GM12878 (cell line): ENCODE measurements around the gene COL25A1. TPM values are rescaled to one million over a fixed set of nuclear protein-coding genes. Genes with fewer than 3 reads are reported as not detected.

ENCODE experiments used
- ATAC-seq: fragments of 200-7000 bp; cut with Tn5 transposase; 3 replicates; pipeline ENCODE4 v1.9.1; 2020; ENCODE audit warnings: mild to moderate bottlenecking, moderate library complexity
- BruUV-seq: library from RNA; stranded (reverse); fragments of 400-500 nt; replicated peaks from 2 replicates; lab custom pipeline; 2021; lab: Mats Ljungman, UMichigan
- CTCF ChIA-PET: fragments of 300-600 bp; sonication (Branson Sonifier 250); formaldehyde crosslinking; extraction: SDS; loops from one replicate; lab custom pipeline; 2021; ENCODE audit warnings: inconsistent platforms; lab: Yijun Ruan, JAX
- POLR2A ChIA-PET: fragments of 350-600 bp; formaldehyde crosslinking; extraction: SDS; loops from one replicate; lab custom pipeline; 2021; ENCODE audit warnings: inconsistent platforms; lab: Charles Lee
- RAD21 ChIA-PET: fragments of 300-600 bp; sonication (Branson Sonifier 250); formaldehyde crosslinking; loops from one replicate; lab custom pipeline; 2023; ENCODE audit warnings: antibody characterized with exemption; ENCODE audit not compliant: unreplicated experiment; lab: Charles Lee
- SMC1A ChIA-PET: fragments of 300-600 bp; sonication (Branson Sonifier 250); formaldehyde crosslinking; loops from one replicate; lab custom pipeline; 2023; ENCODE audit not compliant: unreplicated experiment, uncharacterized antibody; lab: Charles Lee
- DNase-seq: peaks from one replicate; pipeline ENCODE4 v3.0.0-alpha.2; 2011; ENCODE audit warnings: low read depth, low spot score
- FAIRE-seq: peaks from 3 replicates; lab custom pipeline; 2011; peaks lifted over from hg19 to GRCh38; lab: Jason Lieb, UNC
- H2AFZ ChIP-seq: 2 replicates; pipeline ENCODE4 v1.6.0; 2011; ENCODE audit warnings: low read depth, low read length, control low read depth; ENCODE audit not compliant: control insufficient read depth
- H3K27ac ChIP-seq: 2 replicates; pipeline ENCODE4 v1.5.1; 2011; ENCODE audit warnings: control low read depth; ENCODE audit not compliant: control insufficient read depth, insufficient read depth
- H3K27me3 ChIP-seq, 2 experiments: replicated peaks in 1 of 2; 2 replicates each; pipeline versions ENCODE4 v1.6.0 to v1.6.1; 2011; ENCODE audit warnings: low read length in 1 of 2; ENCODE audit not compliant: control insufficient read depth in 2 of 2, insufficient read depth in 2 of 2
- H3K36me3 ChIP-seq, 2 experiments: 2 replicates each; pipeline ENCODE4 v1.5.1; 2011; ENCODE audit warnings: low read length in 1 of 2; ENCODE audit not compliant: control insufficient read depth in 2 of 2, insufficient read depth in 2 of 2
- H3K4me1 ChIP-seq: 2 replicates; pipeline ENCODE4 v1.6.1; 2011; ENCODE audit warnings: mild to moderate bottlenecking, low read length, moderate library complexity, mixed read lengths; ENCODE audit not compliant: control insufficient read depth, insufficient read depth
- H3K4me2 ChIP-seq: 2 replicates; pipeline ENCODE4 v1.6.0; 2011; ENCODE audit warnings: control low read depth; ENCODE audit not compliant: control insufficient read depth, insufficient read depth
- H3K4me3 ChIP-seq: fragments of 200-600 bp; sonication (generic); 2 replicates; pipeline ENCODE4 v1.5.1; 2016
- H3K79me2 ChIP-seq: 2 replicates; pipeline ENCODE4 v1.6.0; 2011; ENCODE audit warnings: low read length; ENCODE audit not compliant: control insufficient read depth, insufficient read depth
- H3K9ac ChIP-seq: 2 replicates; pipeline ENCODE4 v1.8.0; 2011; ENCODE audit warnings: low read length, control low read depth, mixed read lengths; ENCODE audit not compliant: control insufficient read depth, insufficient read depth
- H3K9me3 ChIP-seq: replicated peaks from 3 replicates; pipeline ENCODE4 v1.5.1; 2011; ENCODE audit warnings: mild to moderate bottlenecking, low read length; ENCODE audit not compliant: control insufficient read depth, insufficient read depth
- H4K20me1 ChIP-seq: 2 replicates; pipeline ENCODE4 v1.6.0; 2011; ENCODE audit not compliant: control insufficient read depth, insufficient read depth
- HSF1 ChIP-seq: fragments of 150-350 bp; IDR thresholded peaks from 2 replicates; pipeline ENCODE4 v1.6.1; 2014; ENCODE audit warnings: mild to moderate bottlenecking, low read depth, low read length
- IRF3 ChIP-seq: fragments of 450-650 bp; IDR thresholded peaks from 2 replicates; pipeline ENCODE4 v1.6.1; 2014; ENCODE audit warnings: mild to moderate bottlenecking
- KAT2A ChIP-seq: conservative IDR thresholded peaks from 2 replicates; pipeline ENCODE4 v1.6.1; 2011; ENCODE audit warnings: low read depth, low read length; ENCODE audit not compliant: control insufficient read depth
- MAX ChIP-seq: IDR thresholded peaks from 2 replicates; pipeline ENCODE4 v1.6.1; 2012; ENCODE audit warnings: low read depth, low read length, improper control_type of control experiment
- MYC ChIP-seq: IDR thresholded peaks from 2 replicates; pipeline ENCODE4 v1.6.1; 2011; ENCODE audit warnings: mild to moderate bottlenecking, low read length, moderate library complexity, inconsistent platforms; ENCODE audit not compliant: insufficient read depth, insufficient replicate concordance, insufficient read length, severe bottlenecking
- RAD51 ChIP-seq: fragments of 450-650 bp; IDR thresholded peaks from 2 replicates; pipeline ENCODE4 v1.6.1; 2016; ENCODE audit warnings: moderate library complexity, mild to moderate bottlenecking, inconsistent platforms
- SRF ChIP-seq, 2 experiments: IDR thresholded peaks; 2 replicates each; pipeline ENCODE4 v1.6.1; 2011; ENCODE audit warnings: low read depth in 2 of 2, low read length in 2 of 2, mild to moderate bottlenecking in 1 of 2, moderate library complexity in 1 of 2
- WGBS: methylation state at CpG from one replicate; pipeline ENCODE4 v1.1.6; 2016; ENCODE audit warnings: low lambda C conversion rate; ENCODE audit not compliant: insufficient replicate concordance, insufficient coverage; ENCODE audit errors: missing lambda C conversion rate; 5-methylcytosine and 5-hydroxymethylcytosine counted together
- in situ Hi-C: fragments of 300-500 bp; cut with MboI; formaldehyde crosslinking; loops from 9 replicates; pipeline ENCODE4 v1.14.3; 2018; ENCODE audit warnings: mixed read lengths
- intact Hi-C: fragments of 100-400 bp; cut with micrococcal nuclease; formaldehyde crosslinking; loops from one replicate; pipeline ENCODE4 v1.14.2; 2022; ENCODE audit not compliant: unreplicated experiment
- polyA plus RNA-seq, 11 experiments: library from polyadenylated mRNA; depleted of rRNA in 4 of 11; unstranded in 6 of 11; stranded (reverse) in 5 of 11; fragments of >200 nt; fragmentation: Nextera tagmentation in 4 of 11; fragmentation: Illumina TruSeq in 1 of 11; extraction: Ambion mirVana in 4 of 11; extraction: Trizol in 1 of 11; gene quantifications; 1 replicate in 1 of 11; 2 replicates in 10 of 11; pipeline versions ENCODE4 v1.2.1 to v1.2.3, GENCODE V29; 2011 to 2016; ENCODE audit warnings: inconsistent platforms in 2 of 11, missing spikeins in 2 of 11, low read depth in 1 of 11
- total RNA-seq, 4 experiments: library from RNA; depleted of rRNA in 3 of 4; stranded (reverse); fragments of >200 nt in 3 of 4; fragmentation: Illumina TruSeq in 1 of 4; extraction: Trizol in 1 of 4; gene quantifications; 2 replicates each; pipeline versions ENCODE4 v1.2.1 to v1.2.3, GENCODE V29; 2013 to 2021
- TF ChIP-seq, protein P1 (sequence below): fragments of 450-650 bp; formaldehyde crosslinking; IDR thresholded peaks from 2 replicates; pipeline ENCODE4 v1.4.0; 2020; ENCODE audit warnings: mild to moderate bottlenecking, moderate library complexity
- TF ChIP-seq, protein P2 (sequence below): fragments of 450-650 bp; formaldehyde crosslinking; IDR thresholded peaks from 2 replicates; pipeline ENCODE4 v1.4.0; 2022; ENCODE audit warnings: mild to moderate bottlenecking, moderate library complexity

COL25A1 gene
- total and polyA plus RNA-seq, 10 of the 15 experiments (the other 5 are each of a cell fraction or from before 2014, with no cell fraction given) = 0.01 to 0.26 (median 0.12) TPM; not detected in 6

DNA sequence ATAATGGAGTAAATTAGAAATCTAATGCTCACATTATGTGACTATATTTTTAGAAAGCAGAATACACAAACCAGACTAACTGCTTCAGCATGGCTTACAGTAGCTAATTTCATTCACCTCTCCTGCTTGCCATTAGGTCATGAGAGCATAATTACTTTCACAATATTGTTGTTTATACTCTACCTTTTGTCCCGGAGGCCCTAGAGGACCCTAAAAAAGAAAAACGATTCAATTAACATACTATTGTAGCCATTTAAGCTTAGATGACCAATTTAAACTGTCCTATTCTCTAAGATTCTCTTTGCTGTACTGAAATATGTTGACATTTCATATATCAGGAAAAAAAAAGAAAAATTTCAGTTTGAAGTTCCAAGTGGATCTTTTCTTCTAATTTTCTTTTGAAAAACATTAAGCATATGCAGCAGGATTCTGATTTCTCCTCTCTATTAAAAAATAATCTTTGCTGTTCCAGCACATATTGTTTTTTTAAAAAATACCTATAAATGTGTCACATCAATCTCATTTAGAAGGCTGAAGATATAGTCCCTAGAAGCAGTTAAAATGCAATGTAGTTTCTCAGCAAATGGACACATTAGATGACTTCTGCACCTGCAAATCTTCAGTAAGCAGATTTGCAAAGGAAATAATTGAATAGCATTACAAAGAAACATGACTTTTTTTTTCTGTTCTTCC, 381.9 kb downstream of the COL25A1 start:
- in situ Hi-C loops = no loop called here
- BruUV-seq = no TSS peak

More for the DNA sequence above, 381.9 kb downstream of the COL25A1 start:
- SMC1A ChIA-PET = interaction anchor here (0.7 kb wide), 1 partner anchor 273 kb away, joined by 3 read pairs; no protein-coding TSS in a partner anchor
- no peak for TF ChIP-seq KAT2A
- no peak for TF ChIP-seq HSF1
- TF ChIP-seq MAX = no peak
- no peak for TF ChIP-seq SRF (IDR thresholded peaks at IDR 0.05; ENCODE audit: low read depth in 2 of 2, low read length in 2 of 2)
- TF ChIP-seq, protein P1, sequence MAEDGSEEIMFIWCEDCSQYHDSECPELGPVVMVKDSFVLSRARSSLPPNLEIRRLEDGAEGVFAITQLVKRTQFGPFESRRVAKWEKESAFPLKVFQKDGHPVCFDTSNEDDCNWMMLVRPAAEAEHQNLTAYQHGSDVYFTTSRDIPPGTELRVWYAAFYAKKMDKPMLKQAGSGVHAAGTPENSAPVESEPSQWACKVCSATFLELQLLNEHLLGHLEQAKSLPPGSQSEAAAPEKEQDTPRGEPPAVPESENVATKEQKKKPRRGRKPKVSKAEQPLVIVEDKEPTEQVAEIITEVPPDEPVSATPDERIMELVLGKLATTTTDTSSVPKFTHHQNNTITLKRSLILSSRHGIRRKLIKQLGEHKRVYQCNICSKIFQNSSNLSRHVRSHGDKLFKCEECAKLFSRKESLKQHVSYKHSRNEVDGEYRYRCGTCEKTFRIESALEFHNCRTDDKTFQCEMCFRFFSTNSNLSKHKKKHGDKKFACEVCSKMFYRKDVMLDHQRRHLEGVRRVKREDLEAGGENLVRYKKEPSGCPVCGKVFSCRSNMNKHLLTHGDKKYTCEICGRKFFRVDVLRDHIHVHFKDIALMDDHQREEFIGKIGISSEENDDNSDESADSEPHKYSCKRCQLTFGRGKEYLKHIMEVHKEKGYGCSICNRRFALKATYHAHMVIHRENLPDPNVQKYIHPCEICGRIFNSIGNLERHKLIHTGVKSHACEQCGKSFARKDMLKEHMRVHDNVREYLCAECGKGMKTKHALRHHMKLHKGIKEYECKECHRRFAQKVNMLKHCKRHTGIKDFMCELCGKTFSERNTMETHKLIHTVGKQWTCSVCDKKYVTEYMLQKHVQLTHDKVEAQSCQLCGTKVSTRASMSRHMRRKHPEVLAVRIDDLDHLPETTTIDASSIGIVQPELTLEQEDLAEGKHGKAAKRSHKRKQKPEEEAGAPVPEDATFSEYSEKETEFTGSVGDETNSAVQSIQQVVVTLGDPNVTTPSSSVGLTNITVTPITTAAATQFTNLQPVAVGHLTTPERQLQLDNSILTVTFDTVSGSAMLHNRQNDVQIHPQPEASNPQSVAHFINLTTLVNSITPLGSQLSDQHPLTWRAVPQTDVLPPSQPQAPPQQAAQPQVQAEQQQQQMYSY (CRISPR knock-in tag) = no peak
- TF ChIP-seq MYC = no peak
- TF ChIP-seq, protein P2, sequence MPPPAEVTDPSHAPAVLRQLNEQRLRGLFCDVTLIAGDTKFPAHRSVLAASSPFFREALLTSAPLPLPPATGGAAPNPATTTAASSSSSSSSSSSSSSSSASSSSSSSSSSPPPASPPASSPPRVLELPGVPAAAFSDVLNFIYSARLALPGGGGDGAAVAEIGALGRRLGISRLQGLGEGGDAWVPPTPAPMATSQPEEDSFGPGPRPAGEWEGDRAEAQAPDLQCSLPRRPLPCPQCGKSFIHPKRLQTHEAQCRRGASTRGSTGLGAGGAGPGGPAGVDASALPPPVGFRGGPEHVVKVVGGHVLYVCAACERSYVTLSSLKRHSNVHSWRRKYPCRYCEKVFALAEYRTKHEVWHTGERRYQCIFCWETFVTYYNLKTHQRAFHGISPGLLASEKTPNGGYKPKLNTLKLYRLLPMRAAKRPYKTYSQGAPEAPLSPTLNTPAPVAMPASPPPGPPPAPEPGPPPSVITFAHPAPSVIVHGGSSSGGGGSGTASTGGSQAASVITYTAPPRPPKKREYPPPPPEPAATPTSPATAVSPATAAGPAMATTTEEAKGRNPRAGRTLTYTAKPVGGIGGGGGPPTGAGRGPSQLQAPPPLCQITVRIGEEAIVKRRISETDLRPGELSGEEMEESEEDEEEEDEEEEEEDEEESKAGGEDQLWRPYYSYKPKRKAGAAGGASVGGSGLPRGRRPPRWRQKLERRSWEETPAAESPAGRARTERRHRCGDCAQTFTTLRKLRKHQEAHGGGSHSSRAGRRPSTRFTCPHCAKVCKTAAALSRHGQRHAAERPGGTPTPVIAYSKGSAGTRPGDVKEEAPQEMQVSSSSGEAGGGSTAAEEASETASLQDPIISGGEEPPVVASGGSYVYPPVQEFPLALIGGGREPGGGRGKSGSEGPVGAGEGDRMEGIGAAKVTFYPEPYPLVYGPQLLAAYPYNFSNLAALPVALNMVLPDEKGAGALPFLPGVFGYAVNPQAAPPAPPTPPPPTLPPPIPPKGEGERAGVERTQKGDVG (CRISPR knock-in tag) = no peak
- TF ChIP-seq RAD51 = no peak
- TF ChIP-seq IRF3 = no peak
- H3K79me2 ChIP-seq = no peaks in the 10 kb centered on the region
- H3K27me3 ChIP-seq = no peaks in the 10 kb centered on the region; a peak in 1 of 4 replicates
- H2AFZ ChIP-seq = no peak overlapping the region
- 2% methylated on average over 2 of the region's 2 CpGs for WGBS
- CTCF ChIA-PET = no interaction called here
- RAD21 ChIA-PET = no interaction called here
- no peaks in the 10 kb centered on the region for H3K36me3 ChIP-seq
- no peaks in the 10 kb centered on the region for H3K4me1 ChIP-seq
- H4K20me1 ChIP-seq = no peaks in the 10 kb centered on the region
- DNase-seq (no peak), ATAC-seq (no peak), FAIRE-seq (no peak)
- no peak overlapping the region for H3K4me2 ChIP-seq
- no peaks in the 10 kb centered on the region for H3K9me3 ChIP-seq
- POLR2A ChIA-PET = no interaction called here
- no peak overlapping the region for H3K9ac ChIP-seq
- no peak overlapping the region for H3K27ac ChIP-seq
- no peak overlapping the region for H3K4me3 ChIP-seq
- intact Hi-C loops = no loop called here
